CD4-positive, alpha-beta T cell treated with Interferon alpha-2 for 1 hour (primary cell): ENCODE results near the gene ARHGEF7.
"Not testable (repeated sequence)": the region's sequence is repeated elsewhere in the genome, so short reads cannot be mapped to it uniquely, and the experiment has no call there.

Experiments used
- DNase-seq, 2 donors: peaks; one replicate each; pipeline ENCODE4 v3.0.0-alpha.2; 2020 to 2022

Gene ARHGEF7, protein sequence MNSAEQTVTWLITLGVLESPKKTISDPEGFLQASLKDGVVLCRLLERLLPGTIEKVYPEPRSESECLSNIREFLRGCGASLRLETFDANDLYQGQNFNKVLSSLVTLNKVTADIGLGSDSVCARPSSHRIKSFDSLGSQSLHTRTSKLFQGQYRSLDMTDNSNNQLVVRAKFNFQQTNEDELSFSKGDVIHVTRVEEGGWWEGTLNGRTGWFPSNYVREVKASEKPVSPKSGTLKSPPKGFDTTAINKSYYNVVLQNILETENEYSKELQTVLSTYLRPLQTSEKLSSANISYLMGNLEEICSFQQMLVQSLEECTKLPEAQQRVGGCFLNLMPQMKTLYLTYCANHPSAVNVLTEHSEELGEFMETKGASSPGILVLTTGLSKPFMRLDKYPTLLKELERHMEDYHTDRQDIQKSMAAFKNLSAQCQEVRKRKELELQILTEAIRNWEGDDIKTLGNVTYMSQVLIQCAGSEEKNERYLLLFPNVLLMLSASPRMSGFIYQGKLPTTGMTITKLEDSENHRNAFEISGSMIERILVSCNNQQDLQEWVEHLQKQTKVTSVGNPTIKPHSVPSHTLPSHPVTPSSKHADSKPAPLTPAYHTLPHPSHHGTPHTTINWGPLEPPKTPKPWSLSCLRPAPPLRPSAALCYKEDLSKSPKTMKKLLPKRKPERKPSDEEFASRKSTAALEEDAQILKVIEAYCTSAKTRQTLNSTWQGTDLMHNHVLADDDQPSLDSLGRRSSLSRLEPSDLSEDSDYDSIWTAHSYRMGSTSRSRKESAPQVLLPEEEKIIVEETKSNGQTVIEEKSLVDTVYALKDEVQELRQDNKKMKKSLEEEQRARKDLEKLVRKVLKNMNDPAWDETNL

GRCh38 chr13:111115061-111115964 is at the start of gene ARHGEF7:
ARHGEF7 (plus strand) TSS chr13:111115310; CDS start chr13:111115527, 217 bp downstream.
- DNase-seq, result no peak

GRCh38 chr13:111065698-111066097 is 49.4 kb upstream of the ARHGEF7 start:
- DNase-seq, result no peak

GRCh38 chr13:111066544-111066943 is 48.6 kb upstream of the ARHGEF7 start:
- DNase-seq, result no peak

- DNase-seq, result no peak
Measured at GRCh38 chr13:111068009-111068350, 47.1 kb upstream of the ARHGEF7 start.

GRCh38 chr13:111071120-111071519 is 44.0 kb upstream of the ARHGEF7 start:
- DNase-seq, result not testable (repeated sequence)

- not testable (repeated sequence) for DNase-seq
Measured at GRCh38 chr13:111071526-111071925, 43.6 kb upstream of the ARHGEF7 start.

- DNase-seq, result no peak
Measured at GRCh38 chr13:111074826-111075225, 40.3 kb upstream of the ARHGEF7 start.

DNA sequence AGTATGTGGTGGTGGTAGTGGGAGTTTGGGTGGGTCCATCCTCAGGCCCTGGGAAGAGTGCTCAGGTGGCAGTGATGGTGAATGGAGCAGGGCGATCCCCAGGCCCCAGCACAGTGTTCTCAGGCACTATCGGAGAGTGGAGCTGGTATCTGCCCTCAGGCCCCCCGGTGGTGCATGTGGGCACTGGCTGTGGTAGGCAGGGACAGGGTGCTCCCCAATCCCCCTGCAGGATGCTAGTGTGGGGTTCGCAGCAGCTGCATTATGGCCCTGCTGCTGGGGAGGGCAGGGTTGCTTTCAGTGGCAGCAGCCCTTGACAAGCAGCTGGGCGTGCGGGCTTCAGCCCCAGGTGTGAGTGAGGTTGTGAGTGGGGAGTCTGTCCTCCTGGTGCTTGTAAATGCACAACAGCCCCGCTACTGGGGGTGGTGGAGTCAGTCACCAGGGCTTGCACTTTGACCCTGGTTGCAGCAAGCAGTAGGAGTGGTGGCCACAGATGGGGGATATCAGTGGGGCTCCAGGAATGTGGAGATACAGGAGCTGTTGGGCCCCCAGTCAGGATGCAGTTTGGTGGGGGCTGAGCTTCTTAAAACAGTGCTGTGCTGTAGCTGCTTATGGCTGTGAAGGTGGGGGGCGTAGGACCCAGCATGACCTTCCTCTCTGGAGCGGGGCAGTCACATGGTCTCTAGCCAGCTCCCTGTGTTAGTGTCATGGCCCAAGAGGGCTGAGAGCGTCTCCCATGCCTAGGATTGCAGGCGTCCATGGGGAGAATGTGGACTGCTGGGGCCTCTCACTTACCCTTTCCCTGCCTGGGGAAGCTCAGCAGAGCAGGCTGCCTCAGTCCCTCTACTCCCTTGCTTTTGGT is 38.7 kb upstream of the ARHGEF7 start:
- no peak for DNase-seq

DNA sequence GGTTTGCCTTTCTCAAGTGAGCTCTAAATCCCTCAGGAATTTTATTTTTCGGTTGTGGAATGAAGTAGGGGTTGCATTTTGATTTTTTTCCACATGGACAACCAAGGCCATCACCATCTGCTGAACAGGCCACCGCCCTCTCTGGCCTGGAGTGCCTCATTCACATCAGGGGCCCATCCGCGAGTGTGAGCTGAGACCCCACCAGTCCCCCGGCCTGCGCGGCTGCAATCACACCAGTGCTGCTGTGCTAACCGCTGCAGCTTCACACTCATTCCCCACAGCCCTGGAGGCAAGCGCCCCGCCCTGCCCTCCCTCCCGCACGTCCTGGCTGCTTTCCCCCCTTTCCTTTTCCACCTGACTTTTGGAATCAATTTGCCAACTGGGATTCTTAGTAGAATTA is 35.7 kb upstream of the ARHGEF7 start:
- DNase-seq, result no peak

- no peak for DNase-seq
Measured at GRCh38 chr13:111080642-111081041, 34.5 kb upstream of the ARHGEF7 start.

DNA sequence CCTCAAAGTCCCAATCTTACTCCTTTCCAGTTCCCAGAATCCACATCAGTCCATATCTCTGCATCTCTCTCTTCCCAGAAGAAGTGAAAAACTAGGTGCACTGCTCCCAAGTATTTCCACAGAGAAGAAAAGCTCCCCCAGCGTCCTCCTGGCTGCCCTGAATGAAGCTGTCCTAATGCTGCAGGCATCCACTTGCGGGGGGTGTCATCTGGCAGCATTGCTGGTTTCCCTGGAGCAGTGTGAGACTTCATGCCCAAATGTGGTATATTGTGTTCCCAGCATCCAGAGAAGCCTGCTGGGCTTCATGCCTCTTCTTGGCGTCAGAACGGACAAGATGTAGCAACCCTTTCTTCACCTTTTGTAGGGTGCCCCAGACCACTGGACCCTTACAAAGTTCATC is 32.9 kb upstream of the ARHGEF7 start:
- no peak for DNase-seq

GRCh38 chr13:111082769-111083168 is 32.3 kb upstream of the ARHGEF7 start:
- DNase-seq, result not testable (repeated sequence)

- DNase-seq, result not testable (repeated sequence)
Measured at GRCh38 chr13:111083693-111084092, 31.4 kb upstream of the ARHGEF7 start.

- no peak for DNase-seq
Measured at GRCh38 chr13:111090169-111090568, 24.9 kb upstream of the ARHGEF7 start.

DNA sequence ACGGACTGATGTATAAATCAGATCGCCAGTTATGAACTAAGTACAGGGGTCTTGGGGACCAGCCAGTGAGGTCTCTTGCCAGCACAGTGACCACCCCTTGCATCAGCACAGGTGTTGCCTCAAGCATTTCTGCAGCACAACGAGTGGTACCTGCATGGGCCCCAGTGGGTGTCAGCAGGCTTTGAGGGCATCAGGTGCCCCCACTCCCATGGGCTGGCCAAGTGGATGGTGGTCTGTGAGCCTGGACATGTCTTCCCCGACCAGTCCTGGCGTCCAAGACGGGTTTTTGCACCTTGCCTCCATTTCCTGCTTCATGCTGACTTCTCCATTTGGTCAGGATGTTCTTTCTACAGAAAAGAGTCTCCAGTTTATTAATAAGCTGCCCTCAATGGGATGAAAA is 22.4 kb upstream of the ARHGEF7 start:
- no peak for DNase-seq

GRCh38 chr13:111093136-111093535 is 22.0 kb upstream of the ARHGEF7 start:
- DNase-seq, result no peak

DNA sequence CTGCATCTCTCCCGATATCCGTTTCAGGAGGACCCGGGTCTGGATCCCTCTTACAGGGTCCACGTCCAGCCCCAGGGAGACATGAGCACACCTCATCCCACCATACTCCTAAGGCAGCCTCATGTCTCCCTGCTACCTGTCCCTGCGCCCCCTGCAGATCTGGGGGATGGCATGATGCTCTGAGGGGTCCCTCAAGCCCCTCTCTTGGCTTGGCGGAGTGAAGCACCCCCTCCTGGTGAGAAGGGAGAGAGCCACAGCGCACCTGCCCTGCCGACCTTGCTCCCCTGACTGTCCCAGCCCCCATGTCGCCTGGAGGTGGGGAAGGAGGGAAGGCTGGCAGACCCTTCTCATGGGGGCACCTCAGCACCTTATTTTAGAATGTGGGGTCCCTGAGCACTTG is 21.5 kb upstream of the ARHGEF7 start:
- DNase-seq, result no peak

GRCh38 chr13:111095031-111095840 is 19.9 kb upstream of the ARHGEF7 start:
- no peak for DNase-seq

GRCh38 chr13:111095911-111096501 is 19.1 kb upstream of the ARHGEF7 start:
- DNase-seq, result no peak

DNA sequence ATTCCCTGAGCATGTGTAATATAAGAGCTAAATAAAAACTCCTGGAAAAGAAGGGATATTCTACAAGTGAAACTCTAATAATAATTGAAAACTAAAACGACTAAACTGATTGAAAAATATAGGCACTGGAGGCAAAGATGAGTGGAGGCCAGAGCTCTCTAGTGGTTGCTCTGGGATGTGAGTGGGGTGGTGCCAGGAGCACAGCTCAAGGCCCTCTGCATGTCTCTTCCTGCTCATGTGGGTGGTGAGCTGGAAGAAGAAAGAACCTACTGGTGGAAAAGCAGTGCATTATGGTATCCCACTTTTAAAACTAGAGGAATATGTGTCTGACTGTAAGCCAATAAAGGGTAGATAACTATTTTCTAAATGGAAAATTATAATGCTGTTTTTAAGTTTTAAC is 15.8 kb upstream of the ARHGEF7 start:
- no peak for DNase-seq

DNA sequence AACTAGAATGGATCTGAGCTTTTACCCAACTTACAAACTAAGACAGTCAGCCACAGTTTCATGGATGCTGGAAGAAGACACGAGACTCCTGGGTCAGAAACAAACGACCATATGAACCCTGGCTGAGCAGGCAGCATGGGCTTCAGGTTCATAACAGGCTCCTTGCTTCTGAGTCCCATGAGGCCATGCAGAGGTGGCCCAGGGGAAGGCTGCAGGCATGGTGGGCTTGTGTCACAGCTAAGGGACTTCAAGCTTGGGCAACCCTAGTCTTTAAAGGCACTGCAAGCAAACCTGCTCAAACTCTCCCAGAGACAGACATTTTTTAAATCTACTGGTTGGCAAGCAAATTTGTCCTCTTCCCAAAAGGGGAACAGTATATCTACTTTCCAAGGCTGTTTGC is 5.1 kb upstream of the ARHGEF7 start:
- no peak for DNase-seq
